ENCODE results near the gene HS2ST1.
"Not testable (repeated sequence)": the region's sequence is repeated elsewhere in the genome, so short reads cannot be mapped to it uniquely, and the experiment has no call there.

The HS2ST1 gene

DNA sequence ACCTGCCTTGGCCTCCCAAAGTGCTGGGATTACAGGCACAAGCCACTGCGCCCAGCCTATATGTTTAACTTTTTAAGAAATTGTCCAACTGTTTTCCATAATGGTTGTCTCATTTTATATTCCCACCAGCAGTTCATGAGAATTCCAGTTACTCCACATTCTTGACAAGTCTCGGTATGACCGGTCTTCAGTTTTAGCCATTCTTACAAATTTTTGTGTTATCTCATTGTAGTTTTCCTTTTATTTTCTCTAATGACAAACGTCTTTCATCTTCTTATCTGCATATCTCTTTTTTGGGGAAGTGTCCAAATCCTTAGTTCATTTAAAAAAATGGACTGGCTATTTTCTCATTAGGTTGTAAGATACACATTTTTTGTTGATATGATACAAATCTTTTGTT lies 132.5 kb downstream of the HS2ST1 start:
- H3K9me3 ChIP-seq (ENCODE audit: low read length): peaks cover 2% of the 10 kb centered on the region
- H3K4me3 ChIP-seq (ENCODE audit: low read length): no peak overlapping the region
- no peaks in the 10 kb centered on the region for H3K27me3 ChIP-seq (ENCODE audit: insufficient read depth, low read length)
- H2AFZ ChIP-seq (ENCODE audit: low read depth, low read length): no peak overlapping the region
- no peaks in the 10 kb centered on the region for H3K36me3 ChIP-seq (ENCODE audit: insufficient read depth, low read length)
- no peaks in the 10 kb centered on the region for H3K4me1 ChIP-seq (ENCODE audit: insufficient read depth, low read length)

DNA sequence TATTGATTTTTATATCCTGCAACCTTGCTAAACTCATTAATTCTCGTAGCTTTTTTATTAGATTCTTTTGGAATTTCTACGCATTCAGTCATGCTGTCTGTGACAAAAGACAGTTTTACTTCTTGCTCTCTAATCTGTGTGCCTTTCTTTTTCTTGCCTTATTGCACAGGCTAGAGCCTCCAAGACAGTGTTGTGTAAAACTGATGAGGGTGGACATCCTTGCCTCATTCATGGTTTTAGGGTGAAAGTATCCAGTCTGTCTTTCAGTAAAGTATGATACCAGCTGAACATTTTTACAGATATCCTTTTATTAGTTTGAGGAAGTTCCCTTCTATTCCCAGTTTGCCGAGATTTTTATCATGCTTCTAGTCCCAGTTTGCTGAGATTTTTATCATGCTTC lies 133.8 kb downstream of the HS2ST1 start:
- no peaks in the 10 kb centered on the region for H3K27me3 ChIP-seq (ENCODE audit: insufficient read depth, low read length)

DNA sequence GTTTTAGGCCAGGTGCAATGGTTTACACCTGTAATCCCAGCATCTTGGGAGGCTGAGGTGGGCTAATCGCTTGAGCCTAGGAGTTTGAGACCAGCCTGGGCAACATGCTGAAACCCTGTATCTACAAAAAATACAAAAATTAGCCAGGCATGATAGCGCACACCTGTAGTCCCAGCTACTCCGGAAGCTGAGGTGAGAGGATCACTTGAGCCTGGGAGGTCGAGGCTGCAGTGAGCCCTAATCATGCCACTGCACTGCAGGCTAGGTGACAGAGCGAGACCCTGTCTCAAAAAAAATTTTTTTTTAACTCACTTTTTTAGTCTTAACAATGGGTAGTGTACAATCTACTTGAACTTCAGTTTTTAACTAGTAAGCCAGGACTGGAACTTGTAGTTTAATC lies 137.5 kb downstream of the HS2ST1 start:
- no peaks in the 10 kb centered on the region for H3K4me1 ChIP-seq (ENCODE audit: insufficient read depth, low read length)
- H3K27me3 ChIP-seq (ENCODE audit: insufficient read depth, low read length): no peaks in the 10 kb centered on the region
- no peaks in the 10 kb centered on the region for H3K36me3 ChIP-seq (ENCODE audit: insufficient read depth, low read length)

More for the DNA sequence above, 133.8 kb downstream of the HS2ST1 start:
- Histone ChIP-seq H3K9me3 (ENCODE audit: low read length) (peaks cover 2% of the 10 kb centered on the region), H3K4me3 (ENCODE audit: low read length) (no peak overlapping the region), H3K36me3 (ENCODE audit: insufficient read depth, low read length) (no peaks in the 10 kb centered on the region), H2AFZ (ENCODE audit: low read depth, low read length) (no peak overlapping the region), H3K4me1 (ENCODE audit: insufficient read depth, low read length) (no peaks in the 10 kb centered on the region)

DNA sequence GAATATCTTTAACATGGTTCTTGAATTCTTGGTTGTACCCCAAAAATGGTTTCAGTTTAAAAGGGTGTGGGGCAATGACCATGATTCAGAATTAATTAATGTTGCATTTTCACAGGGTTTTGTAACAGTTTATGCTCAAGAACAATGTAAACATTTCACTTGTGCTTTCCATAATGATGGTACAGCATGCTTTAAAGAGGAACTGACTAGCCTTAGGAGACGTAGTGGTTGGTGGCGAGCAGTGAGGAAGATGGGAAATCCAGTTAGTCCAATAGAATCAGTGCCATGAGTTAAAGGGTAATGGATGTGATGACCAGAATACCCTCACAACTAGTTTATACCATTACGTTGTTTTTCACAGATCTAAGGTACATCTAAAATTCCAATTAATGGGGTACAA lies 138.0 kb downstream of the HS2ST1 start:
- no peak overlapping the region for H3K4me3 ChIP-seq (ENCODE audit: low read length)
- no peaks in the 10 kb centered on the region for H3K36me3 ChIP-seq (ENCODE audit: insufficient read depth, low read length)
- H2AFZ ChIP-seq (ENCODE audit: low read depth, low read length): no peak overlapping the region
- H3K4me1 ChIP-seq (ENCODE audit: insufficient read depth, low read length): no peaks in the 10 kb centered on the region
- peaks cover 2% of the 10 kb centered on the region for H3K9me3 ChIP-seq (ENCODE audit: low read length)
- no peaks in the 10 kb centered on the region for H3K27me3 ChIP-seq (ENCODE audit: insufficient read depth, low read length)

More for the DNA sequence above, 137.5 kb downstream of the HS2ST1 start:
- no peak overlapping the region for H2AFZ ChIP-seq (ENCODE audit: low read depth, low read length)
- H3K4me3 ChIP-seq (ENCODE audit: low read length): no peak overlapping the region
- peaks cover 2% of the 10 kb centered on the region for H3K9me3 ChIP-seq (ENCODE audit: low read length)

DNA sequence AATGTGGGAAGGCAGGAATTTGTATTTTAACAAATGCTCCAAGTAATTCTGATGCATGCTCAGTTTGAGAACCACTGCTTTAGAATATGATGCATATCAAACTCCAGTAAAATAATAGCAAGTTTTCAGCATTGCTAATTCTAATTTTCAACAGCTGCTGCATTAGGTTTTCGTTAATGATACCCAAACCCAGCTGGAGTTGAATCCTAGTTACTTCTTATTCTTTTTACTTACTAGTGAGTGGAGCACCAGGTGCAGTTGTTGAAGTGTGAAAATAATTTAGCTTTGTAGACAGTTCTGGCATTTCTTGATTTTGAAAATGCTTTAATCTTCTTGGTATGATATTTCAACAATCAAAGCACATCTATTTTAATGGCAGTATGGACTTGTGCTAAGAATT lies 138.5 kb downstream of the HS2ST1 start:
- no peak overlapping the region for H2AFZ ChIP-seq (ENCODE audit: low read depth, low read length)
- no peak overlapping the region for H3K4me3 ChIP-seq (ENCODE audit: low read length)
- H3K9me3 ChIP-seq (ENCODE audit: low read length): peaks cover 2% of the 10 kb centered on the region
- H3K27me3 ChIP-seq (ENCODE audit: insufficient read depth, low read length): no peaks in the 10 kb centered on the region
- H3K4me1 ChIP-seq (ENCODE audit: insufficient read depth, low read length): no peaks in the 10 kb centered on the region
- no peaks in the 10 kb centered on the region for H3K36me3 ChIP-seq (ENCODE audit: insufficient read depth, low read length)

DNA sequence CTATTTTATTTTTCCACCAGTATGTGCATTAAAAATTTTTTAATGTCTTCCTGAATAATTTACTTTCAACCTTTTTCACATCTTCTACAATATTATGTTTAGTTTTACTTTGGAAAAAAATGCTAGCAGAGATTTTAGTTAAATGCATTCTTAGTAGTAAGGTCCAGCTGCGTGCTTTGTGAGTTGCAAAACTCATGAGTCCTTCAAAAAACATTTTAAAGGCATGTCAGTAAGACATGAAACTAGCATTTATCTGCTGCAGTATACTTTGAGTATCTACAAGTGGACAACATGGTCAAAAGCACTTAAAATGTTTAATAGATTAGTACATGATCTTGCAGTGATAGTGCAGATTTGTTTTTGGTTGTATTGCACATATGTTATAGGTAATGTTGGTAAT lies 139.0 kb downstream of the HS2ST1 start:
- Histone ChIP-seq H3K9me3 (ENCODE audit: low read length) (no peaks in the 10 kb centered on the region), H3K4me3 (ENCODE audit: low read length) (no peak overlapping the region), H2AFZ (ENCODE audit: low read depth, low read length) (no peak overlapping the region), H3K36me3 (ENCODE audit: insufficient read depth, low read length) (no peaks in the 10 kb centered on the region), H3K4me1 (ENCODE audit: insufficient read depth, low read length) (no peaks in the 10 kb centered on the region), H3K27me3 (ENCODE audit: insufficient read depth, low read length) (no peaks in the 10 kb centered on the region)

DNA sequence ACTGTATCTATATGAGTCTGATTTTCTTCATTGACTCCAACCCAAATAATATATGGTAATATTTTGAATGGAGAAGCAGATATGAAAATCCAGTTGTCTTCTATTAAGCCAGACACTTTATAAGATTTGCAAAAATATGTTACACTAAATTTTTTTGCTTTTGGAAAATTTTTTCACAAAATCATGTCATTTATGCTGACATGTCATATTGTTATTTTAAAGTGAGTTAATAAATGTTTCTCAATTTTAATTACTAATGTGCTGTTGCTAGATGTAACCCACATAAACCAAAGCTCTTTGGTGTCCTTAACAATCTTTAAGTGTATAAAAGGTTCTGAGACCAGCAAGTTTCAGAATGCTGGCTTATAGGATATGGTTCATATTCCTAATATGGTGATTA lies 142.5 kb downstream of the HS2ST1 start:
- Histone ChIP-seq H3K36me3 (ENCODE audit: insufficient read depth, low read length) (no peaks in the 10 kb centered on the region), H3K4me1 (ENCODE audit: insufficient read depth, low read length) (no peaks in the 10 kb centered on the region), H3K27me3 (ENCODE audit: insufficient read depth, low read length) (no peaks in the 10 kb centered on the region), H3K9me3 (ENCODE audit: low read length) (no peaks in the 10 kb centered on the region), H2AFZ (ENCODE audit: low read depth, low read length) (no peak overlapping the region), H3K4me3 (ENCODE audit: low read length) (no peak overlapping the region)

DNA sequence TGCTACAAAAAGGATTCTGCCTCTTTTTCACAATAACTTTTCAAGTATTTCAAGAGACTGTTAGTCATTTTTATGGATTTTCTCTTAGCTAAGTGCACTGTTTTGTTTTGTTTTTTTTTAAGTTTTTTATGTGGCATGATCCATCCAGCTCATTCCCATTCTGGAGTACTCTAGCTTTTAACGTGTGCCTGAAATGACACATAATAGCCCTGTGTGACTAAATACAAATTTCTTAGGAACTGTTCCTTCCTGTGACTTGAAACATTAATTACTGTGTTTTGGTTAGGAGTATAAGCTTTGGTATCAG lies 143.9 kb downstream of the HS2ST1 start:
- Histone ChIP-seq H3K36me3 (ENCODE audit: insufficient read depth, low read length) (no peaks in the 10 kb centered on the region), H3K9me3 (ENCODE audit: low read length) (peaks cover 7% of the 10 kb centered on the region), H3K4me1 (ENCODE audit: insufficient read depth, low read length) (no peaks in the 10 kb centered on the region), H3K27me3 (ENCODE audit: insufficient read depth, low read length) (no peaks in the 10 kb centered on the region), H3K4me3 (ENCODE audit: low read length) (no peak overlapping the region), H2AFZ (ENCODE audit: low read depth, low read length) (no peak overlapping the region)

DNA sequence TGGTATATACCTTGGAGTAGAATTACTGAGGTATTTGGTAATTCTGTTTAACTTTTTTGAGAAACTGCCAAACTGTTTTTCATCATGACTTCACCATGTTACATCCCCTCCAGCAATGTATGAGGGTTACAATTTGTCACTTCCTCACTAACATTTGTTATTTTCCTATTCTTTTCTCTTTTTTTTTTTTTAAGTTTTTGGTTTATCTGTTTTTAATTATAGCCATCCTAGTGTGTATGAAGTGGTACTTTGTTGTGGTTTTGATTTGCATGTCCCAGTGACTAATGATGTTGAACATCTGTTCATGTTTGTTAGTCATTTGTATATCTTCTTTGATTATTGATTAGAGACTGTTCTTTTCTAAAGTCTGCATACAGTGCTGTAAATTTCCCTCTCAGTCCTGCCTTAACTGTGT lies 147.3 kb downstream of the HS2ST1 start:
- H3K4me1 ChIP-seq (ENCODE audit: insufficient read depth, low read length): no peaks in the 10 kb centered on the region
- no peaks in the 10 kb centered on the region for H3K36me3 ChIP-seq (ENCODE audit: insufficient read depth, low read length)
- H3K9me3 ChIP-seq (ENCODE audit: low read length): peaks cover 7% of the 10 kb centered on the region
- no peak overlapping the region for H2AFZ ChIP-seq (ENCODE audit: low read depth, low read length)
- no peaks in the 10 kb centered on the region for H3K27me3 ChIP-seq (ENCODE audit: insufficient read depth, low read length)
- no peak overlapping the region for H3K4me3 ChIP-seq (ENCODE audit: low read length)

DNA sequence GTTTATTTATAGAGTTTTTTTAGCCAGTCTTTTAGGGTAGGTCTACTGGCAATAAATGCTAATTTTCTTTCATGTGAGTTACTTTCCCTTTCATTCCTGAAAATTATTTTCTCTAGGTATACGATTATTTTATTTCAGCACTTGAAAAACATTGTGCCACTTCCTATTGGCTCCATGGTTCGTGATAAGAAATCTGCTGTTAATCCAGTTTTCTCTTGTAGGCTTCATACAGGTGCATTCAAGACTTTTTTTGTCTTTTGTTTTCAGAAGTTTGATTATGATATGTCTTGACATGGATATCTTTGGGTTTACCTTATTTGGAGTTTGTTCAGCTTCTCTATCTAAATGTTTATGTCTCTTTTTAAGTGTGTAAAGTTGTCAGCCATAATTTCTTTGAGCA lies 148.3 kb downstream of the HS2ST1 start:
- H3K36me3 ChIP-seq (ENCODE audit: insufficient read depth, low read length): no peaks in the 10 kb centered on the region
- no peak overlapping the region for H2AFZ ChIP-seq (ENCODE audit: low read depth, low read length)
- H3K27me3 ChIP-seq (ENCODE audit: insufficient read depth, low read length): no peaks in the 10 kb centered on the region
- H3K9me3 ChIP-seq (ENCODE audit: low read length): peaks cover 7% of the 10 kb centered on the region
- no peaks in the 10 kb centered on the region for H3K4me1 ChIP-seq (ENCODE audit: insufficient read depth, low read length)
- H3K4me3 ChIP-seq (ENCODE audit: low read length): no peak overlapping the region

DNA sequence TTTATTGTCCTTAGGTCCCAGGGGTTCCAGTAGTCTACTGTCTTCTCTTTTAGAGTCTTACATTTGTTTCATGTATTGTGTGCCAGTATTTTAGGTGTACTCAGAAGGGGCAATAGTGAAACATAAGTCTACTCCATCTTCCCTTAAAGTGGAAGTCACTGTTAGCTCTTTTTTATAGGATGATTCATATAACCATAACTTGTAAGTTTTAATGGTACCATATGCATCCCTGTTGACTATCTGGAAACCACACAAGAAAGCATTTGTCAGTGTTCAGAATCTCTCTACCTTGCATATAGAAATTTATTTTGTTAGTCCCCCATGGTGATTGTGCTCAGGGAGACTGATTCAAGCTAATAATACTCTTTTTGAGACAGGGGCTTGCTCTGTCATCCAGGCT lies 149.9 kb downstream of the HS2ST1 start:
- peaks cover 7% of the 10 kb centered on the region for H3K9me3 ChIP-seq (ENCODE audit: low read length)

DNA sequence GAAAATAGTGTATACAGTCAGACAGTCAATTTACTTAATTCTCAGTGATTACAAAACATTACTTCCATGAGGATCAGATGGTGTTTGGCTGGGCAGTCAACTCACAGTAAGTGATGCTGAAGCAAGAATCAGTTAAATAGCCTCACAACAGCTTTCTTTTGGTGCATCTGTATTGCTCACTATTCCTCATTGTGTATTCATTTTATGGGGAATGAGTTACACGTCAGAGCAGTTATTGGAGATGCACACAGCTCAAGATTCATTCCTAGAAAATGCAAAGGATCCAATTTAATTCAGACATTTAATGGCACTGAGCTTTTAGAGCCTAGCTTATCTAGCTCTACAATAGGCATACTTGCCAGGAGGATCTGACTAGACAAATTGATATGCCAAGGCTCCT lies 150.6 kb downstream of the HS2ST1 start:
- Histone ChIP-seq H3K4me1 (ENCODE audit: insufficient read depth, low read length) (no peaks in the 10 kb centered on the region), H3K4me3 (ENCODE audit: low read length) (no peak overlapping the region), H2AFZ (ENCODE audit: low read depth, low read length) (no peak overlapping the region), H3K9me3 (ENCODE audit: low read length) (peaks cover 7% of the 10 kb centered on the region), H3K27me3 (ENCODE audit: insufficient read depth, low read length) (no peaks in the 10 kb centered on the region), H3K36me3 (ENCODE audit: insufficient read depth, low read length) (no peaks in the 10 kb centered on the region)

More for the DNA sequence above, 149.9 kb downstream of the HS2ST1 start:
- H3K4me3 ChIP-seq (ENCODE audit: low read length): no peak overlapping the region
- H3K36me3 ChIP-seq (ENCODE audit: insufficient read depth, low read length): no peaks in the 10 kb centered on the region
- no peak overlapping the region for H2AFZ ChIP-seq (ENCODE audit: low read depth, low read length)
- H3K4me1 ChIP-seq (ENCODE audit: insufficient read depth, low read length): no peaks in the 10 kb centered on the region
- no peaks in the 10 kb centered on the region for H3K27me3 ChIP-seq (ENCODE audit: insufficient read depth, low read length)

DNA sequence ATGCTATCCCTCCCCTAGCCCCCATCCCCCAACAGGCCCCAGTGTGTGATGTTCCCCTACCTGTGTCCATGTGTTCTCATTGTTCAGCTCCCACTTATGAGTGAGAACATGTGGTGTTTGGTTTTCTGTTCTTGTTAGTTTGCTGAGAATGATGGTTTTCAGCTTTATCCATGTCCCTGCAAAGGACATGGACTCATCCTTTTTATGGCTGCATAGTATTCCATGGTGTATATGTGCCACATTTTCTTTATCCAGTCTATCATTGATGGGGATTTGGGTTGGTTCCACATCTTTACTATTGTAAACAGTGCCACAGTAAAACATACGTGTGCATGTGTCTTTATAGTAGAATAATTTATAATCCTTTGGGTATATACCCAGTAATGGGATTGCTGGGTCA lies 152.3 kb downstream of the HS2ST1 start:
- not testable (repeated sequence) for H3K9me3 ChIP-seq (ENCODE audit: low read length); H3K27me3 ChIP-seq (ENCODE audit: insufficient read depth, low read length); H2AFZ ChIP-seq (ENCODE audit: low read depth, low read length); H3K36me3 ChIP-seq (ENCODE audit: insufficient read depth, low read length); H3K4me1 ChIP-seq (ENCODE audit: insufficient read depth, low read length); H3K4me3 ChIP-seq (ENCODE audit: low read length)

DNA sequence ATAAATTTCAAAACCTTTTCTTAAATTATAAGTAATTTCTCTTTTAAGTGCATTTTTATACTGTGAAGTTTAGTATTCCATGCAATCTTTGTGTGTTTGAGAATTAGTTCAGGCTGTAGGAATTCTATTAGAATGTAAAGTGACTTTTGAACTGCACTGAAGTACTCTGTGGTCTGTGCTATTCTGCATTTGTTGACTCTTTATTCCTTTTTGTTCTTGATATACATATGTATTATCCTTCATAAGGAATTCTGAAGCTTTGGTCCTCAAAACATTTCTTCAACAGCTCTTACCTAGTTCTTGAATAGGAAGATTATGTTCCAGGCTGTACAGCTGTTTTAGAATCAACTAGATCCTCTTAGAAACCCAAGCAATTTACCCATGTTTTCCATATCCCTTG lies 158.0 kb downstream of the HS2ST1 start:
- no peaks in the 10 kb centered on the region for H3K27me3 ChIP-seq (ENCODE audit: insufficient read depth, low read length)
- peaks cover 7% of the 10 kb centered on the region for H3K4me1 ChIP-seq (ENCODE audit: insufficient read depth, low read length)
- no peaks in the 10 kb centered on the region for H3K9me3 ChIP-seq (ENCODE audit: low read length)
- no peak overlapping the region for H2AFZ ChIP-seq (ENCODE audit: low read depth, low read length)
- H3K4me3 ChIP-seq (ENCODE audit: low read length): no peak overlapping the region
- H3K36me3 ChIP-seq (ENCODE audit: insufficient read depth, low read length): peaks cover 21% of the 10 kb centered on the region

Data from neuron (in vitro differentiated cells).